WTC11 (cell line): ENCODE results near the gene SPRY1. TPM values are rescaled to one million over a fixed set of nuclear protein-coding genes. Genes with fewer than 3 reads are reported as not detected.

Source experiments
- ATAC-seq: fragments of 200-7000 bp; cut with Tn5 transposase; 2 replicates; pipeline ENCODE4 v1.10.0; 2021; ENCODE audit warnings: mild to moderate bottlenecking, moderate library complexity
- CTCF ChIA-PET: fragments of 300-600 bp; sonication (Branson Sonifier 250); formaldehyde crosslinking; loops from one replicate; lab custom pipeline; 2021; ENCODE audit warnings: antibody characterized with exemption; lab: Charles Lee
- POLR2A ChIA-PET: fragments of 350-600 bp; sonication (Branson Sonifier 250); formaldehyde crosslinking; loops from one replicate; lab custom pipeline; 2021; ENCODE audit warnings: antibody characterized with exemption; lab: Charles Lee
- DNase-seq: peaks from one replicate; pipeline ENCODE4 v3.0.0; 2021; ENCODE audit warnings: low spot score
- H3K27ac Mint-ChIP-seq: 2 replicates; pipeline ENCODE4 v1.8.0; 2021; ENCODE audit warnings: mixed read lengths
- H3K27me3 Mint-ChIP-seq: 2 replicates; pipeline ENCODE4 v1.8.0; 2021; ENCODE audit warnings: low read depth, mild to moderate bottlenecking, moderate library complexity, mixed read lengths
- H3K36me3 Mint-ChIP-seq: 2 replicates; pipeline ENCODE4 v1.8.0; 2021; ENCODE audit warnings: mixed read lengths
- H3K4me1 Mint-ChIP-seq: 2 replicates; pipeline ENCODE4 v1.8.0; 2022; ENCODE audit warnings: mixed read lengths
- H3K4me3 Mint-ChIP-seq: 2 replicates; pipeline ENCODE4 v1.8.0; 2021; ENCODE audit warnings: mild to moderate bottlenecking, moderate library complexity, mixed read lengths
- H3K9me3 Mint-ChIP-seq: 2 replicates; pipeline ENCODE4 v1.8.0; 2021; ENCODE audit warnings: mixed read lengths
- AFF4 ChIP-seq: sonication (generic); formaldehyde crosslinking; IDR thresholded peaks from 2 replicates; pipeline ENCODE4 v1.8.1; 2023; ENCODE audit warnings: mild to moderate bottlenecking, missing genetic modification reagents, borderline replicate concordance
- ATF2 ChIP-seq: sonication (generic); formaldehyde crosslinking; IDR thresholded peaks from 2 replicates; pipeline ENCODE4 v1.8.1; 2022; ENCODE audit warnings: low read depth, missing genetic modification reagents, borderline replicate concordance
- ESRRA ChIP-seq: sonication (generic); formaldehyde crosslinking; IDR thresholded peaks from 2 replicates; pipeline ENCODE4 v1.8.1; 2022; ENCODE audit warnings: mild to moderate bottlenecking, missing genetic modification reagents, borderline replicate concordance
- FOXP4 ChIP-seq: sonication (generic); formaldehyde crosslinking; IDR thresholded peaks from 2 replicates; pipeline ENCODE4 v1.8.0; 2022; ENCODE audit warnings: mild to moderate bottlenecking, missing genetic modification reagents
- GABPB1 ChIP-seq: sonication (generic); formaldehyde crosslinking; IDR thresholded peaks from 2 replicates; pipeline ENCODE4 v1.8.1; 2023; ENCODE audit warnings: mild to moderate bottlenecking, missing genetic modification reagents
- IRF1 ChIP-seq: sonication (generic); formaldehyde crosslinking; IDR thresholded peaks from 2 replicates; pipeline ENCODE4 v1.8.0; 2023; ENCODE audit warnings: missing genetic modification reagents
- IRF2 ChIP-seq: sonication (generic); formaldehyde crosslinking; IDR thresholded peaks from 2 replicates; pipeline ENCODE4 v1.8.0; 2022; ENCODE audit warnings: low read depth, missing genetic modification reagents, borderline replicate concordance
- JUN ChIP-seq: sonication (generic); formaldehyde crosslinking; IDR thresholded peaks from 2 replicates; pipeline ENCODE4 v1.8.0; 2023; ENCODE audit warnings: mild to moderate bottlenecking, missing genetic modification reagents
- KAT7 ChIP-seq: sonication (generic); formaldehyde crosslinking; IDR thresholded peaks from 2 replicates; pipeline ENCODE4 v1.8.1; 2023; ENCODE audit warnings: missing genetic modification reagents, mild to moderate bottlenecking, borderline replicate concordance
- NFE2L1 ChIP-seq: sonication (generic); formaldehyde crosslinking; IDR thresholded peaks from 2 replicates; pipeline ENCODE4 v1.8.1; 2023; ENCODE audit warnings: missing genetic modification reagents
- PRRX2 ChIP-seq: fragments of 250-450 bp; sonication (Bioruptor Pico); IDR thresholded peaks from 2 replicates; pipeline ENCODE4 v1.8.0; 2021; ENCODE audit warnings: mild to moderate bottlenecking
- SMAD4 ChIP-seq: sonication (generic); formaldehyde crosslinking; IDR thresholded peaks from 2 replicates; pipeline ENCODE4 v1.8.0; 2022; ENCODE audit warnings: mild to moderate bottlenecking, missing genetic modification reagents
- TEAD1 ChIP-seq: sonication (generic); formaldehyde crosslinking; IDR thresholded peaks from 2 replicates; pipeline ENCODE4 v1.8.0; 2022; ENCODE audit warnings: mild to moderate bottlenecking, missing genetic modification reagents
- ZNF121 ChIP-seq: sonication (generic); formaldehyde crosslinking; IDR thresholded peaks from 2 replicates; pipeline ENCODE4 v1.8.0; 2023; ENCODE audit warnings: missing genetic modification reagents
- ZNF219 ChIP-seq: sonication (generic); formaldehyde crosslinking; IDR thresholded peaks from 2 replicates; pipeline ENCODE4 v1.8.0; 2023; ENCODE audit warnings: missing genetic modification reagents, mild to moderate bottlenecking, borderline replicate concordance
- ZNF232 ChIP-seq: sonication (generic); formaldehyde crosslinking; IDR thresholded peaks from 2 replicates; pipeline ENCODE4 v1.8.0; 2022; ENCODE audit warnings: mild to moderate bottlenecking, missing genetic modification reagents
- ZNF396 ChIP-seq: fragments of 250-450 bp; sonication (Bioruptor Pico); IDR thresholded peaks from 2 replicates; pipeline ENCODE4 v1.8.0; 2021; ENCODE audit warnings: mild to moderate bottlenecking, moderate library complexity, borderline replicate concordance
- ZSCAN18 ChIP-seq: fragments of 250-450 bp; sonication (Bioruptor Pico); IDR thresholded peaks from 2 replicates; pipeline ENCODE4 v2.1.2; 2022; ENCODE audit warnings: mild to moderate bottlenecking, moderate library complexity
- total RNA-seq: library from RNA; stranded (reverse); gene quantifications from 3 replicates; pipeline ENCODE4 v1.2.3, GENCODE V29; 2021

SPRY1 gene
- total RNA-seq, 1 experiment from 2014 or later = 107 TPM

GRCh38 chr4:123386609-123387008 lies 10.0 kb upstream of the SPRY1 start (continued):
- TF ChIP-seq IRF1 (CRISPR knock-in tag) (no peak), SMAD4 (CRISPR knock-in tag) (no peak), KAT7 (CRISPR knock-in tag) (no peak), GABPB1 (CRISPR knock-in tag) (no peak), ZNF396 (CRISPR knock-in tag) (no peak), JUN (CRISPR knock-in tag) (no peak), NFE2L1 (no peak)

GRCh38 chr4:123390846-123391456 lies 5.6 kb upstream of the SPRY1 start:
- Mint-ChIP-seq H3K36me3 (no peaks in the 10 kb centered on the region), H3K27ac (no peak overlapping the region), H3K4me1 (peaks cover 18% of the 10 kb centered on the region), H3K4me3 (no peak overlapping the region), H3K9me3 (no peaks in the 10 kb centered on the region), H3K27me3 (no peaks in the 10 kb centered on the region)
- POLR2A ChIA-PET = no interaction called here
- CTCF ChIA-PET = interaction anchor here (1.1 kb wide), 2 partner anchors 99 to 164 kb away, joined by 3 read pairs; no protein-coding TSS in a partner anchor
- no peak for DNase-seq
- no peak for TF ChIP-seq AFF4 (CRISPR knock-in tag)
- TF ChIP-seq PRRX2 (CRISPR knock-in tag) = no peak
- TF ChIP-seq ATF2 (CRISPR knock-in tag) = no peak
- no peak for TF ChIP-seq ESRRA (CRISPR knock-in tag)
- TF ChIP-seq FOXP4 (CRISPR knock-in tag) = no peak
- no peak for TF ChIP-seq ZSCAN18 (CRISPR knock-in tag)
- TF ChIP-seq ZNF219 (CRISPR knock-in tag) = no peak
- no peak for TF ChIP-seq SMAD4 (CRISPR knock-in tag)
- no peak for TF ChIP-seq ZNF121
- no peak for TF ChIP-seq TEAD1 (CRISPR knock-in tag)
- TF ChIP-seq ZNF232 = no peak
- no peak for TF ChIP-seq IRF2
- ATAC-seq = no peak
